ENCODE measurements around the gene NECTIN1. TPM values are rescaled to one million over a fixed set of nuclear protein-coding genes. Genes with fewer than 3 reads are reported as not detected.

Gene NECTIN1
- total and polyA plus RNA-seq, 2 of the 4 experiments (the other 2 are of a cell fraction) = 2.3 to 4.2 TPM

DNA sequence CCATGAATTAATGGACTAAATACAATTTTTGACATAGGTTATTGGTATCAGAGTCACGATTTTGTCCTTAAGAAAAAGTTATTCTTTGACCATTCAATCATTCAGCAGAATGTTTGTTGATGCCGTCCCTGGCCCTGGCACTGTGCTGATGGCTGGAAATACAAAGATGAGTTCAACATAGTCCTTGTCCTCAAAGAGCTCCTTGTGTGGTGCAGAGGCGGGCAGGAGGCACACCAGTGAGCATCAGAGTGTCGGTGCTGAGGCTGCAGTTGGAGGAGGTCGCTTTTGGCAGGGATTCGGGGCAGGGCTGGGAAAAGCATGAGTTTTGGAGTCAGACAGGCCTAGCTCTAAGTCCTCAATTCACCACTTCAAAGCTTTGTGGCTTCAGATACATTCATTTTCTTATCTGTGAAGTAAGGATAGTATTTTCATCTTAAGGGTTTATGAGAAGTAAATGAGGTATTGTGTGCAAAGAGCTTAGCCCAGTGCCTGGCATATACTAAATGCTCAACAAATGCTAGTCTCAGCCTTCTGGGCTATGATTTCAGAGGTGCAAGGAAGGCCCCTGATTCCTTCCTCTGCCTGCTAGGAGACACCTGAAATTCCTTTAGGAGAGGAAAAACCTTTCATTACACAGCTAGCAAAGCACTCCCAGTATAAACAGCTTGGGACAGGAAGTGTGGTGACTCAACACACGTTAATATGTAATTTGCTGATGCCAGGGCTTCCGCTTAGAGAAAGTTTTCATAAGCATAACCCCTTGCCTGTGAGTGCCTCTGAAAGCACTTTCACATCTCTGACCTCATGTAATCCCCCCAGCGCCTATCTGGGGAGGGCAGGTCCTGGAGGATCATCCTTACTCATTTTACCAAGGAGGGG lies 113.8 kb downstream of the NECTIN1 start (continued):
- TF ChIP-seq, protein P1, sequence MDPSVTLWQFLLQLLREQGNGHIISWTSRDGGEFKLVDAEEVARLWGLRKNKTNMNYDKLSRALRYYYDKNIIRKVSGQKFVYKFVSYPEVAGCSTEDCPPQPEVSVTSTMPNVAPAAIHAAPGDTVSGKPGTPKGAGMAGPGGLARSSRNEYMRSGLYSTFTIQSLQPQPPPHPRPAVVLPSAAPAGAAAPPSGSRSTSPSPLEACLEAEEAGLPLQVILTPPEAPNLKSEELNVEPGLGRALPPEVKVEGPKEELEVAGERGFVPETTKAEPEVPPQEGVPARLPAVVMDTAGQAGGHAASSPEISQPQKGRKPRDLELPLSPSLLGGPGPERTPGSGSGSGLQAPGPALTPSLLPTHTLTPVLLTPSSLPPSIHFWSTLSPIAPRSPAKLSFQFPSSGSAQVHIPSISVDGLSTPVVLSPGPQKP (IDR thresholded peaks at IDR 0.05; ENCODE audit: borderline replicate concordance, low read depth, low read length) = no peak

Data from IMR-90 (cell line).